ENCODE results near the gene SIX2.

The SIX2 gene

GRCh38 chr2:45000921-45001868 is 8.1 kb downstream of the SIX2 start:
- 0 out of 2 replicates have a peak overlapping the region, but pooled peaks have one; percentile 8 for H3K4me3 ChIP-seq (ENCODE audit: low read depth, low read length)
- TF ChIP-seq CTCF (IDR thresholded peaks at IDR 0.05; ENCODE audit: low read depth, low read length), result no peak

- no peak overlapping the region for H3K4me3 ChIP-seq (ENCODE audit: low read depth, low read length)
Measured at GRCh38 chr2:45000341-45000901, 8.8 kb downstream of the SIX2 start.

DNA sequence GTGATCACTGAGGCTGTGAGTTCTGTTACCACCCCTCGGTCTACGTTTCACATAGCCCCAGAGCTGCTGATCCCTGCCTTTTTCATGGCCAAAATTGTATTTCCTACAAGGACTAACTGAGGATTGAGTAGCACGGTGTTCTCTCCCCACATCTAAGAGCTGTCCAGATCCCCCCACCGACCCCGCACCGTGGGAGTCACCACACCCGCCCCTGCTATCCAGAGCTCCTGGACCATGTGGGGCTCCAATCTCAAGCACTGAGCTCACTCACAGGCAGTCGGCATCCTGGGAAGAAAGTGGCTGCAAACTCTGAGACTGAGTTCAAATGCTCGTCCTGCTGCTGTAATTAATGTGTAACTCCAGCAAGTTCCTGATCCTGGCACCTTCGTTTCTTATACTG is 9.7 kb downstream of the SIX2 start:
- no peak overlapping the region for H3K4me3 ChIP-seq (ENCODE audit: low read depth, low read length)
- no peak for TF ChIP-seq CTCF (IDR thresholded peaks at IDR 0.05; ENCODE audit: low read depth, low read length)

More at GRCh38 chr2:45000341-45000901, 8.8 kb downstream of the SIX2 start:
- TF ChIP-seq CTCF (IDR thresholded peaks at IDR 0.05; ENCODE audit: low read depth, low read length), result no peak

- no peak for TF ChIP-seq CTCF (IDR thresholded peaks at IDR 0.05; ENCODE audit: low read depth, low read length)
- no peak overlapping the region for H3K4me3 ChIP-seq (ENCODE audit: low read depth, low read length)
Measured at GRCh38 chr2:44997963-44998362, 11.3 kb downstream of the SIX2 start.

- no peak overlapping the region for H3K4me3 ChIP-seq (ENCODE audit: low read depth, low read length)
- TF ChIP-seq CTCF (IDR thresholded peaks at IDR 0.05; ENCODE audit: low read depth, low read length), result no peak
Measured at GRCh38 chr2:44996356-44996755, 12.9 kb downstream of the SIX2 start.

DNA sequence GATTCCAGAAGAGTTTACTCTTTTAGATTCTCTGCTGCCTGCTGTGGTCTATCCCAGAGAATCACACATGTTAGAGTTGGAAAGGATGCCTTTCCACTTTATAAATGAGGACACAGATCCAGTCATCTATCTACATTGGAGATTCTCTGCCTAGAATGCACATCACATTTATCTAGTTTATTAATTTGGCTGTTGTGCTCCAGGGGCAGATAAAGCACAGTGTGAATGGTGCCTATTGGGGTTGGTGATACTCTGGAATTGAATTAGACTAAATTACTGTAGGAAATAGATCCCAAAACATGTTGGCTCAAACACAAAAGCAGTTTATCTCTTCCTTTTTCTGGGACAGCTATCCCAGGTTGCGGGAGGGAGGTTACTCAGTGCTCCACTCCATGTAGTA is 14.9 kb downstream of the SIX2 start:
- TF ChIP-seq CTCF (IDR thresholded peaks at IDR 0.05; ENCODE audit: low read depth, low read length), result no peak
- H3K4me3 ChIP-seq (ENCODE audit: low read depth, low read length), result no peak overlapping the region

GRCh38 chr2:44989176-44989575 is 20.1 kb downstream of the SIX2 start:
- no peak overlapping the region for H3K4me3 ChIP-seq (ENCODE audit: low read depth, low read length)
- no peak for TF ChIP-seq CTCF (IDR thresholded peaks at IDR 0.05; ENCODE audit: low read depth, low read length)
